Right lobe of liver (tissue), 4 donors: Measurements from ENCODE around the gene SPIN1.

ENCODE experiments used
- POLR2A ChIP-seq: fragments of 450-650 bp; IDR thresholded peaks from one replicate; pipeline ENCODE4 v1.6.1; 2017; ENCODE audit warnings: antibody characterized with exemption, mild to moderate bottlenecking
- TF ChIP-seq, protein P1 (sequence below), 4 donors: fragments of 200-600 bp in 3 of 4; fragments of 450-650 bp in 1 of 4; IDR thresholded peaks; one replicate each; pipeline versions ENCODE4 v1.5.1 to v1.8.0; 2016 to 2022; ENCODE audit warnings: antibody characterized with exemption in 4 of 4, mild to moderate bottlenecking in 2 of 4
- donor health status: DM: no; HTN: no; CAD: no.
- donor health status: DM: no; HTN: no; CAD: no.
- donor health status: DM: no; HTN: yes; CAD: no.

DNA sequence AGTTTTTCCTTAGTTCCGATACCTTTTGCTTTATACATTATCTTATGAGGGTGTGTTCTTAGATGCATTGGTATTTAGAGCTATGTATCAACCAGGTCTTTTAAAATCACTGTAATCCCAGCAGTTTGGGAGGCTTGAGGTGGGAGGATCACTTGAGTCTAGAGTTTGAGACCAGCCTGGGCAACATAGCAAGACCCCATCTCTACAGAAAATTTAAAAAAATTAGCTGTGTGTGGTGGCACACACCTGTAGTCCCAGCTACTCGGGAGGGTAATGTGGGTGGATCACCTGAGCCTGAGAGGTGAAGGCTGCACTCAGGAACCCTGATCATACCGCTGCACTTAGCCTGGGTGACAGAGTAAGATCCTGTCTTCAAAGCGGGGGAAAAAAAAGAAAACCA lies 15.1 kb downstream of the SPIN1 start:
- TF ChIP-seq, protein P1, sequence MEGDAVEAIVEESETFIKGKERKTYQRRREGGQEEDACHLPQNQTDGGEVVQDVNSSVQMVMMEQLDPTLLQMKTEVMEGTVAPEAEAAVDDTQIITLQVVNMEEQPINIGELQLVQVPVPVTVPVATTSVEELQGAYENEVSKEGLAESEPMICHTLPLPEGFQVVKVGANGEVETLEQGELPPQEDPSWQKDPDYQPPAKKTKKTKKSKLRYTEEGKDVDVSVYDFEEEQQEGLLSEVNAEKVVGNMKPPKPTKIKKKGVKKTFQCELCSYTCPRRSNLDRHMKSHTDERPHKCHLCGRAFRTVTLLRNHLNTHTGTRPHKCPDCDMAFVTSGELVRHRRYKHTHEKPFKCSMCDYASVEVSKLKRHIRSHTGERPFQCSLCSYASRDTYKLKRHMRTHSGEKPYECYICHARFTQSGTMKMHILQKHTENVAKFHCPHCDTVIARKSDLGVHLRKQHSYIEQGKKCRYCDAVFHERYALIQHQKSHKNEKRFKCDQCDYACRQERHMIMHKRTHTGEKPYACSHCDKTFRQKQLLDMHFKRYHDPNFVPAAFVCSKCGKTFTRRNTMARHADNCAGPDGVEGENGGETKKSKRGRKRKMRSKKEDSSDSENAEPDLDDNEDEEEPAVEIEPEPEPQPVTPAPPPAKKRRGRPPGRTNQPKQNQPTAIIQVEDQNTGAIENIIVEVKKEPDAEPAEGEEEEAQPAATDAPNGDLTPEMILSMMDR (IDR thresholded peaks at IDR 0.05): no peak
- TF ChIP-seq POLR2A: no peak
